HuH-7 (cell line): ENCODE data around the gene TNFAIP2.
A peak's percentile ranks its signal among the peaks of the same experiment; 100 is the strongest.

Experiments used
- DNase-seq: peaks from one replicate; pipeline ENCODE4 v3.0.0; 2011; ENCODE audit warnings: low spot score

The TNFAIP2 gene

DNA sequence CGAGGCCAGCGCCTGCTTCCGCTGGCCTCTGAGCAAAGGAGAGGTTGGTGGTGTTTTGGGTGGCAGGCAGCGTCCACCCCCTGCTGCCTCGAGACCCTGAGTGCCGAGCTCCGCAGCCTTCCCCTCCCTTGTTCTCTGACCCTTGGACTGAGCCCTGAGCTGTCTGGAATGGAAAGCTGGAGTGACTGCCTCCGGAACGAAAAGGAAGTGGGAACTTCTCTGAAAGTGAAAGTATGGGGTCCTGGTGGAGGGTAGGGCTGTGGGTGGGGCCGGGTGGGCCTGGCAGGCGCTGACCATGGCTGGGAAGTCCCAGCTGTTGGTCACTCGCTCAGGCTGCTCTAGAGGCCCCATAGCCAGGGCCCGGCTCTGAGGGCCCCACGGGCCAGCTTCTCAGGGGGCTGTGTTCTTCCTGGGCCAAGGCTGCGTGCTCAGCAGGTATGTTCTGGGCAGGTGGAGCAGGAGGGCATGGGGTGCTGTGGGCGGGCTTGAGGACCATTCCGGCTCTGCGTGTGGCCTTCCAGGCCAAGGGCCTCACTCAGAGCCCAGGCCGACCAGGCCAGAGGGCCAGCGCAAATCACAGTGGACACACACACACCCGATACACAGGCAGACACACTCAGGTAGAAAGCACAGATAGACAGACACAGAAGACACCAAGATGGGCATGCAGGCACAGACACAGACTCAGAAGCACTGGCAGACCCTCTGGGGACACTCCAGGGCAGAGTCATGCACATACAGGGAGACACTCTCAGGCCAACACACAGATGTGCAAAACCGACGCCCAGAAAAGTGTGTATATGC, 28.7 kb upstream of the TNFAIP2 start, which contains the start of gene EXOC3L4:
TSS of gene EXOC3L4 (plus strand) at position 320 of the 804 bp plus-strand sequence. CDS start 5,495 bp downstream, outside the sequence.
- peak; percentile 85 for DNase-seq

DNA sequence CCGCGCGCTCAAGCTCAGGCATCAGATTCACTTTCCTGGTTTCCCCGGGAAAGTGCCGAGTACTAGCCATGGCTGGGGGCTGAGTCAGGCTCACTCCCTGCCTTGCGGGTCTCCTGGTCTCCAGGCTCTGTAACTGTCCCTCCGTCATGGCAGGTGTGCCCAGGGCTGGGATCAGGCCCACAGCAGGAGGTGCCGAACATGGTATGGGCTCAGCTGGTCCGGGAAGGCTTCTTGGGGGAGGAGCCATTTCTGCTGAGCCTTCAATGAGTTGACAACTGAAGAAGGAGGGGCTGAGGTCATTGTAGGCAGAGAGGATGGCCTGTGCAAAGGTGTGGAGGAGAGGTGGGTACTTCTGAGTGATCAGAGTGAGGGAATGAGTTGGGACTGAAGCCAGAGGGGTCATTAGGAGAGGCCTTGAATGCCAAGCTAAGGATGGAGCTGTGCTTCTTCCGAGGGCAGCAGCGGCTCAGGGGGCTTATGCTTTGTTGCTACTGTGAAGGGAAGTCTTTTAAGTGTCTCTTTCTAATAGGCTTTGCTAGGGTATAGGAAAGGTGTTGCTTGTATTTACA, 28.0 kb upstream of the TNFAIP2 start:
- no peak for DNase-seq

DNA sequence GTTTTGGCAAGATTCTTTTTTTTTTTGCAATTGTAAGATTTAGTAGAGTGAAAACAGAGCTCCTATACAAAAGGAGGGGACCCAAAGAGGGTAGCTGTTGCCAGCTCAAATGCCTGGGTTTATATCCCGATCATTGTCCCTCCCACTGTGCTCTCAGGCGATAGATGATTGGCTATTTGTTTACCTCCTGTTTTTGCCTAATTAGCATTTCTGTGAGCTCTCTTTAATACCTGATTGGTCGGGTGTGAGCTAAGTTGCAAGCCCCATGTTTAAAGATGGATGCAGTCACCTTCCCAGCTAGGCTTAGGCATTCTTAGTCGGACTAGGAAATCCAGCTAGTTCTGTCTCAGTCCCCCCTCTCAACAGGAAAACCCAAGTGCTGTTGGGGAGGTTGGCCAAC, 26.9 kb upstream of the TNFAIP2 start:
- DNase-seq = no peak

DNA sequence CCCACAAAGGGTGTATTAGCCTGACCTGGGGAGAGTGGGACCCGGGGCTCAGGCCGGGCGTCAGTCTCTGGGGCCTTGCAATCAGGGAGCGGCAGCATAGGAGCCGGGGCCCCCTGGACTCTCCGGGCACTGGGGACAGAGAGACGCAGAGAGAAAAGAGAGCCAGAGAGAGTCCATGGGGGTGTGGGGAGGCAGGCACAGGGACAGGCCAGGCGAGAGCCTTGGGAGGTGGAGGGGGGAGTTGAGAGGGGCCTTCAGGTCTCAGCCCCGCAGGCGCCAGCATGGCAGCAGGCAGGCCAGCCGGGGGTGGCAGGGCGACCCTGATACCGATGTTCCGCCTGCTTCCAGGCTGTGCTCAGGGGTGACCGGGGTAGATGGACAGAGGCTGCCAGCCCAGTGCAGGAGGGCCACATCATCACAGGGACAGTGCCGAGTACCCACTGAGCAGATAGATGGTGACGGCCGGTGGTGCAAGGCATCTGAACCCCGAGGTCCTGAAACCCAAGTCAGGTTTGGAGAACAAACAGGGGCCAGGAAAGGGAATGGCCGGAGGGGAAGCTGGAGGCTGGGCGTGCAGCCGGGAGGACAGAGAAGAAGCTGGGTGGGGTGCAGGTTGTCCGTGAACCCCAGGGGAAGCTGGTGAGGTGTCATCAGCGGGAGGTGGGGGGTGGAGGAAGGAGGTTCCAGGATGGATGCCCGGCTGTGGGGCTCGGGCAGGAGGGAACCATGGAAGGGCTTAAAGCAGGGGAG, 25.8 kb upstream of the TNFAIP2 start:
- DNase-seq = no peak

DNA sequence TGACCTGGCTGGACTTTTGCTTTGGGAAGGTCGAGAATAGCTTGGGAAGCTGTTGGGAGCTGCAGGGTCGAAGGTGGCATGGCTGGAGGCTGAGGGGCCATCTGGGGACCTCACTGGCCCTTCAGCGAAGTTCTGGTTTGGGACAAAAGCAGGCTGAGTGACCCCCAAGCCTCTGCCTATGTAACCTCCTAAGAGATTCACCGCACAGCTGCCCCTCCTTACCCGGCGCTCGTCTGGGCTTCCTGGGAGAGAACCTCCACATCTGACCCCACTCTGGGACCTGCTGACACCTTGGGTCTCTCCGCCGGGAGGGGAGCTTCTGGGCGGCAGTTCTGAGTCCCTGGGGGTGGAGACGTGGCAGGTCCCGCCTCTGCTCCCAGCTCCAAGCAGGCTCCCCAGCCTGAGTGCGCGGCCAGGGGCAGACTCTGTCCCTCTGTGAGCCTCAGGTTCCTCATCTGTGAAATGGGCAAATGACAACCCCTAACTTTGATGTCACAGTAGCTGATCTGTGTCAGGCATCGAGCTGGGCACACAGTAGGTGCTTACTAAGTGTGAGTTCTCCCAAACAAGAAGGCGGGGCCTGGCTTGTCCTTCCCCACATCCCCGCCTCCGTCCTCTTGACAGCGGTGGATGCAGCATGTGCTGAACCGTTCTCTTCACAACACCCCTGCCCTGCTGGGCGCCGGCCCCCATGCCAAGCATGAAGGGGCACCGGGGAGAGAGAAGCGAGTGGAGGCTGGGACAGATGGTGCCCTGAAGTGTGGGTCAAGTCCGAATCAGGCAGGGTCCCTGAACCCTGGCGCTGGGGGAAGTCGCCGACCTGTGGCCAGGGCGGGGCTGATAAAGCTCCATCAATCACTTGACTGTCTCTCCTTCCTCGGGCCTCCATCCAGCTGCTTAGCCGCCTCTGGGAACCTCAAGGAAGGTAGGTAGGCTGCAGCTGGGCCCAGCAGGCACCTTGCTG, 25.0 kb upstream of the TNFAIP2 start:
- DNase-seq = no peak

DNA sequence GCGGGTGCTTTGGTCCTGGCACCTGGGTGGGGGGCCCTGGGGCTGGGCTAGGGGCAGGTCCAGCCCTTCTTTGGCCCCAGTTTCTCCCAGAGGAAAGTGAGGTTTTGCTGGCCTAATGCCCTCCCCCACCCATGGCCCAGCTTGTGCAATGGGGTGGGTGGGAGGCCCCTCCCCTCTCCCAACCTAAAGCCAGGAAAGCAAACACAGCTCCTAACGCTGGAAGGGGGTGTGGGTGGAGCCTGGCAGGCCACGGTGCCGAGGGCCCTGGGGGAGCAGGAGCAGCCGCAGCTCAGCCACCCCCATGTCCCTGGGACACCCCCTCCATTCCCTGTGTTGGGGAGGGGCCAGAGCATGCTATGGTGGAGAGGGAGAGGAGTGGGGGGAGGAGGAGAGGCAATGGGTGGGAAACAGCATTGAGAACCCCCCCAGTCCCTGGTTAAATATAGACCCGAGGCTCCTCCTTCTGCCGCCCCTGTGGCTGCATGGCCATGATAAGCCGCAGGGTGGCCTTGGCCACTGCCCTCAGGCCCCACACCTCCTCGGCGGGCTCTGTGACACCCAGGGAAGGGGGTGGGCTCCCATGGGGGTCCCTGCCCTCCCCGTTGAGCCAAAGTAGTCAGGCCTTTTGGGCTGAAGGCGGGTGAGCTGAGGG, 24.1 kb upstream of the TNFAIP2 start:
- DNase-seq = peak; percentile 86

DNA sequence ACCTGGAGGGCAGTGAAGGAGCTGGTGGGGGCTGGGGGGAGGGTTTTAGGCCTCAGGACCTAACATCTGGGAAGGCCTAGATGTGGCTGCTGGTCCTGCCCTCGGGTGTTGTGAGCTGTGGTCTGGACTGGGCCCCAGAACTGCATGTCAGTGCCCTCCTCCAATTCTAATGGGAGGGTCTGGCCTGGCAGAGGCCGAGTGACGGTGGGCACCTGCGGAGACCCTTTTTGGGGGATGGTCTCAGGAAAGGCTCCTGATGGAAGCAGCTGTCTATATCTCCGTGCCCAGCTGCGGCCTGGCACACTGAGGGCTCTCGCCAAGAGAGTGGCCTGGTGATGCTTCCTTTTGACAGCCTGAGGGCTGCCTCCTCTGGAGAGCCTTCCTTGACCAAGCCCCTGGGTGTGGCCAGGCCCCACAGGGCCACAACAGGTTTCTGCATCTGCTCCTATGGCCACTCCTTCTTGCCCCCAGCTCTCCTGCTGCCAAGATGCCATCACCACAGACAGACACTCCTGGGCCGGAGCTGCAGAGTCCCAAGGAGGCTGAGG, 23.5 kb upstream of the TNFAIP2 start:
- DNase-seq = no peak

DNA sequence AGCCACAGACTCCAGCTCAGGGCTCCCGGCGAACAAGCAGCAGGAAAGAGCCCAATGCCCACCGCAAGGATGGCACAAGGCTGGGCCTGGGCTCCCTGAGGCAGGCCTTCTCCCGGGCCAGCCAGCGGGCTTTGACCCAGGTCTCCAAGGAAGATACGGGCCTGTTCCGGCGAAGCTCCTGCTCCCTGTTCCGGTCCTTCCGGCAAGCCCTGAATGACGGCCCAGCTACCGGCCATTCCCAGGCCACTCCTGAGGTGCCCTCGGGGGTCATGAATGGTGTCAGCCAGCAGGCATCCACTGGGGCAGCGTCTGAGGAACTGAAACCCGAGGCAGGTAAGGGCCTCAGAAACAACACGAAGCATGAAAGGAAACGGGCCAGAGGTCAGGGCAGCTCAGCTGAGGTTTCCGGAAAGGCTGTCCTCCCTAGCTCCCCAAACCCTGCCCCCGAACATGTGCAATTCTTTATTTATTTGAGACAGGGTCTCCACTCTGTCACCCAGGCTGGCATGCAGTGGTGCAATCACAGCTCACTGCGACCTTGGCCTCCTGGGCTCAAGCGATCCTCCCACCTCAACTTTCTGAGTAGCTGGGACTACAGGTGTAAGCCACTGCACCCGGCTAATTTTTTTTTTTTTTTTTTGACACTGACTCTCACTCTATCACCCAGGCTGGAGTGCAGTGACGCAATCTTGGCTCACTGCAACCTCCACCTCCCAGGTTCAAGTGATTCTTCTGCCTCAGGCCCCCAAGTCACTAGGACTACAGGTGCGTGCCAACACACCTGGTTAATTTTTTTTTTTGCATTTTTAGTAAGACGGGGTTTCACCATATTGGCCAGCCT, 22.8 kb upstream of the TNFAIP2 start:
- no peak for DNase-seq

DNA sequence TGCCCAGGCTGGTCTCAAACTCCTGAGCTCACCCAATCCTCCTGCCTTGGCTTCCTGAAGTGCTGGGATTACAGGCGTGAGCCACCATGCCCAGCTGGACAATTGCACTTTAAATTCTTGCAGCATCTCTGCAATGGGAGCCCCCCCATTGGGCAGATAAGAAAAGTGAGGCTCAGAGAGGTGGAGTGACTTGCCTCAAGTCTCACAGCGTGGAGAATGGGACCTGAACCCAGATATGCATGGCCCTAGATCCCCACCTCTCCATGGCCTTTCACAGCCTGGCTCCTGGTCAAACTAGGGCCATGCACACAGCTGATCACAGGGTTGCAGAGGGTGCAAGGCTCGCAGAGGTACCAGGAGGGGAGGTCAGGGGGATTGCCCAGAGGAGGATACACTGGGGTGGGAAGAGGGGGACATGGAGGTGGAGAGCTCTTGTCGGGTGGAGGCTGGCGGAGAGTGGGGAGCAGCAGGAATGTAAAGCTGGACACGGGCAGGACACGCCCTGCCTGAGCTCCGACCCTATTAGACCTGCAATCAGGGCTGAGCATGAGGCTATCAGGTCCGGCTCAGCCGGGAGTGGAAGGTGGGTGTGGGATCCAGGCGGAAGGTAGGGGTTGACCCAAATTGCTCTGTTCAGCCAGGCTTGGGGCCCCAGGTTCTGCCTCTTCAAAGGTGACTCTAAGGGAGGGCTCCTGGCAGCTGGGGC, 21.9 kb upstream of the TNFAIP2 start:
- no peak for DNase-seq

DNA sequence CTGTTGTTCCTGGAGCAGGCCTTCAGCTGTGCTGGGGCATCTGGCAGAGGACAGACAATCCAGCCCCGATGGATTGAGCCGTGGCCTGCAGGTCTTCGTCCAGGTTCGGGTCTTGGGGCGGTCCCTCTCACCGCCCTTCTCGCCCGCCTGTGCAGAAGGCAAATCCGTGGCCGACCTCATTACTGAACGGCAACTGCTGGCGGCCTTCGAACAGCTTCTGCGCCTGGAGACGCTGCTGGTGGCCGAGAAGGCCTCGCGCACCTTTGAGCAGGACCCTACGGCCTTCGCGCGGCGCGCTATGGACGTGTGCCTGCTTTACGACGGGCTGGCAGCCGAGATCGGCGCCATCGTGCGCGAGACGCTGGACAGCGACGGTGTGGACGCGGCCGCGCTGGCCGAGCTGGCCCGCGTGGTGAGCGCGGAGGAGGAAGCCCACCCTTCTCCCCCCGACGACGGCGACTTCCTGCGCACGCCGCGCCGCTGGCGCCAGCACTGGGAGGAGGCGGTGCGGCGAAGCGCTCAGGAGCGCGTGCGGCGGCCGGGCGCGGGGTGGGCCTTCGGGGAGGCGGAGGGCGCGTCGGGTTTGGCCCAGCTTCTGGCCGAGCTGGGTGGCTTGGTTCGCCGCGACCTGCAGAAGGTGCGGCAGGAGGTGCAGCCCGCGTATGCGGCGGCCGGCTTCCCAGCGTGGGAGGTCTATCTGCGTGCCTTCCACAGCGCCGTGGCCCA, 21.1 kb upstream of the TNFAIP2 start:
- DNase-seq = no peak

DNA sequence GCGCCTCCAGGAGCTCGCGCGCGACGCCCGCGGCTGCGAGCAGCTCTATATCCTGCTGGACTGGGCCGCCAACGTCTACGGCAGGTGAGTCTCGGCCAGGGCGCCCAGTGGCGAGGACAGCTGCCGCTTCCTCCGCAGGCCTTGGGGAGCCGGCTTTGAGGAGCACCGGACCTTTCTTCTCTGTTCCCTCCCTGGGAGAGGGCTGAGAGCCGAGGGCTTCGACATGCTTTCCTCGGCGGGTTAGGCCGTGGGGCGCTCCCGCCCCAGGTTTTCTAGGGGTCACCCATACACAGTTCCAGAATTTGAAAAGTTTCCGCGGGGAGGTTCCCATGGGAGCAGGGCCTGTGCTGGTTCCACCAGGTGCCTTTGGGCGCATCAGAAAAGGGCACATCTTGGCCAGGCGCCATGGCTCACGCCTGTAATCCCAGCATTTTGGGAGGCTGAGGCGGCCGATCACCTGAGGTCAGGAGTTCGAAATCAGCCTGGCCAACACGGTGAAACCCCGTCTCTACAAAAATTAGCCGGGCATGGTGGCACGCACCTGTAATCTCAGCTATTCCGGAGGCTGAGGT, 20.5 kb upstream of the TNFAIP2 start:
- DNase-seq = no peak

DNA sequence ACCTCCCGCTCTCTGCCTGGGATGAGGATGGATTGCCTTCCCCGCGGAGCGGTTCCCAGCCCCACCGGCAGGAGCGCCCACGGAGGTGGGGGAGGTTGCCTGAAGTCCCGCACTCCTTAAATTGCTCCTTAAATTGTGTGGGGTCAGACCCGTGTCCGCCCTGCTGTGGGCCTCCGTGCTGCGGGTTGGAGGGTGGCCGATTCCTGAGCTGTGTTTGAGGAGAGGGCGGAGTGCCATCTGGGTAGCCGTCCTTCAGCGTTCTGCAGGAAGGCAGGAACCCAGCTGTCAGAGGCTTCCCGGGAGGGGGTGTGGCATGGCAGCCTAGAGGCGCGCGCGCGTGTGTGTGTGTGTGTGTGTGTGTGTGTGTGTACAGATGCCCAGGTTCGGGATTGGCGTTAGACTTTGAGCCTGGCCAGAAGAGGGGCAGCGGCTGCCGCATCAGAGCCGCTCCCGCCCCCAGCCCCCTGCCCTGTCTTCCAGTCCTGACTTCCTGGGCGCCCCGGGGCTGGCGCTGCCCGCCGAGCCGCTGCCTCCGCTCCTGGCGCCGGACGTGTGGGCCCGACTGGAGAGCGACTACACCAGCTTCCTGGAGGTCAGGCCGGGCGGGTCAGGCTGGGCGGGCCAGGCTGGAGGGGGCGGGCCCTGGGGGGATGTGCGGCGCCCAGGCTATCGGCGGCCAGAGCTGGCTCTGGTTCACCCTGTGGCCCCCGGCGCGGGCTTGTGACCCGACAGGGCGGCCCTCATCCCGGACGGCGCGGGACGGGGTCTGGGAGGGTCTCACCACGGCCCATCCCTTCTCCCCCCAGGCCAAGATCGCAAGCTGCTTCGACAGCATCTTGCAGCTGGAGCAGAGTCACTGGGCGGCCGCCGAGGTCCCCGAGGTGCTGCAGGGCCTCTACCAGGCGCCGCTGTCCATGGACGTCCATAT, 19.5 kb upstream of the TNFAIP2 start:
- DNase-seq = peak; percentile 90

DNA sequence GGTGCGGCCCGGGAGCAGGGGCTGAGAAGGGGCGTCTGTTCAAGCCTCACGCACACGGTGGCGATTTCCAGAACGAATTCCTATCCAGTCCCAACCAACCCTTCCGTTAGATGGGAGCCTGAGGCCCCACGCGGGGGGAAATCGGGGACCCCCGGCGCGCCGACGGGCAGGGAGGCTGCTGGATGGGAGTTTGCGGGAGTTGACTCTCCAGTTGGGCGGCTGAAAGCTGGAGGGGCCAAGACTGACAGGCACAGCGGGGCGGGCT, 18.9 kb upstream of the TNFAIP2 start:
- DNase-seq = no peak

DNA sequence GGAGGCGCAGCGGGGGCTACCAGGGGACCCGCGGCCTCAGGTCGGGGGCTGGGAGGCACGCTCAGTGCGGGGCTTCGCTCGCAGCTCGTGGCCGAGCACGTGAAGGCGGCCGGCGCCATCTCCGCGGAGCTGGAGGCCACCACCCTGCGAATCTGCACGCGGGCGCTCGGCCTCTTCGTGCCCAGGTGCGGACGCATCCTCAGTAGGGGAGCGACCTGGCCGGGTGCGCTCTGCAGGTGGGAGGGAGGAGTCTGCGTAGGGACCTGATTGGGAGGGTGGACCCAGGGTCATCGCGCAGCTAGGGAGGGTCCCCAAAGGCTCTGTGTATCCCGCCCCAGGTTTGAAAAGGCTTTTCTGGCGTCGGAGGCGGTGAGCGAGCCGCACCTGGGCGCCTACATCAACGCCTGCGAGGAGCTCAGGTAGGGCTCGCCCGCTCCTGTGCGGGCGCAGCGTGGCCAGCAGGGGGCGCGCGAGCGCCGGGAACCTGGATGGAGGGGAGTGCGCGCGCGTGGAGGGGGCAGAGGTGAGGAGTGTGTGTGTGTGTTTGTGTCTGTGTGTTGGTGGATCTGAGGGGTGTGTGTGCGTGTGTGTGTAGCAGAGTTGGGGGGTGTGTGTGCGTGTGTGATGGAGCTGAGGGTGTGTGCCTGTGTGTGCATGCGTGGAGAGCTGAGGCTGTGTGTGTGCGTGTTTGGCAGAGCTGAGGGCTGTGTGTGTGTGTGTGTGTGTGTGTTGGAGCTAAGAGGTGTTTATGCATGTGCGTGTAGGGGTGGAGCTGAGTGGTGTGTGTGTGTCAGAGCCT, 18.4 kb upstream of the TNFAIP2 start:
- peak; percentile 78 for DNase-seq

DNA sequence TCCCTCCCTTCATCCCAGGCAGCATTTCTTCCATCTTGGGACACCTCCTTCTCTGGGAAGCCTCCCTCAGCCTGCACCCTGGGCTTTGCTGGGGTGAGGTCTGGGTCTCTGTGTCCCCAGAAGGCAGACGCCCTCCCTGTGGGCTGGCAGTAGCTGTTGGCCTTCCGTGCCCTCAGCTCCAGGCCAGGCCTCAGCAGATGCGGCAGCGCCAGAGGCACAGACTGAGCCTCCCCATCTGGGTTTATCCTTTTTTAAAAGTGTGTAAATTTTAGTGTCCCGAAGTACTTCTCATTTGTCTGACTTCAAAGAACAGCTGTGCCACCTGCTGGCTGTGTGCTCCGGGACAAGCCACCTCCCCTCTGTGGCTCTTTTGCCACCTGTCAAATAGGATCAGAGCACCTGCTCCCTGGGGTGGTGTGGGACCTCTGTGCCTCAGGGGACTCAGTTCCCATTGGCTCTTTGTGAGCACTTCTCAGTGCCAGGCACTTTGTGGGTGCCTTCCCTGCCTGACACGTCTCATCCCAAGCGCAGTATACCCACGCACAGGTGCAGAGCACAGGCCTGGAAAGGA, 17.6 kb upstream of the TNFAIP2 start:
- no peak for DNase-seq

DNA sequence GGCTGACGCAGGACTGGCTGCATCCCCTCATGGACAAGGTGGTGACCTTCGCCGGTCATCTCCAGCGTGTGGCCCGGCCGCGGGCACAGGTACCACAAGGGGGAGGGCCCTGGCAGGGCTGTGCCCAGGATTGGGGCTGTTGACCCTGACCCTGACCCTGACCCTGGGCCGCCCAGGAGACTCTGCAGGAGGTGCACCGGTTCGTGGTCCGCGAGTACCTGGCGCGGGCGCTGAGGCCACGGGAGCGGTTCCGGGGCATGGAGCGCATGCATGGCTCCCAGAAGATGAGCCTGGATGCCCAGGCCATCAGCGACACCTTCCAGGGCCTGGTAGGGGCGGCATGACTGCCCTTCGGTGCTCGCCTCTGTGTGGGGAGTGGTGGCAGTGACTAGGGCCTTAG, 15.8 kb upstream of the TNFAIP2 start:
- no peak for DNase-seq
